Neural crest cell (in vitro differentiated cells): ENCODE data around the gene EPHA5. TPM values are rescaled to one million over a fixed set of nuclear protein-coding genes. Genes with fewer than 3 reads are reported as not detected.

ENCODE experiments used
- DNase-seq: peaks from one replicate; pipeline ENCODE4 v3.0.0; 2021; ENCODE audit warnings: low read depth, mixed read lengths, low spot score
- H3K27ac Mint-ChIP-seq: one replicate; pipeline ENCODE4 v1.8.0; 2021; ENCODE audit warnings: mild to moderate bottlenecking, mixed read lengths; ENCODE audit not compliant: unreplicated experiment
- H3K27me3 Mint-ChIP-seq: 2 replicates; pipeline ENCODE4 v1.8.0; 2021; ENCODE audit warnings: low read depth, mild to moderate bottlenecking, mixed read lengths
- H3K36me3 Mint-ChIP-seq: 2 replicates; pipeline ENCODE4 v1.8.0; 2021; ENCODE audit warnings: low read depth, mild to moderate bottlenecking, mixed read lengths
- H3K4me1 Mint-ChIP-seq: 2 replicates; pipeline ENCODE4 v1.8.0; 2021; ENCODE audit warnings: mixed read lengths
- H3K4me3 Mint-ChIP-seq: one replicate; pipeline ENCODE4 v1.8.0; 2021; ENCODE audit warnings: mild to moderate bottlenecking, mixed read lengths
- H3K9me3 Mint-ChIP-seq: 2 replicates; pipeline ENCODE4 v1.8.0; 2021; ENCODE audit warnings: mixed read lengths
- total RNA-seq: library from RNA; stranded (reverse); gene quantifications from 2 replicates; pipeline ENCODE4 v1.2.1, GENCODE V29; 2021
- TF ChIP-seq, protein P1 (sequence below): fragments of 200-600 bp; sonication (generic); conservative IDR thresholded peaks from 2 replicates; pipeline ENCODE4 v1.5.0; 2021; ENCODE audit warnings: antibody characterized with exemption, mild to moderate bottlenecking

EPHA5 gene
- total RNA-seq, 1 donor from 2014 or later: 0.07 TPM

DNA sequence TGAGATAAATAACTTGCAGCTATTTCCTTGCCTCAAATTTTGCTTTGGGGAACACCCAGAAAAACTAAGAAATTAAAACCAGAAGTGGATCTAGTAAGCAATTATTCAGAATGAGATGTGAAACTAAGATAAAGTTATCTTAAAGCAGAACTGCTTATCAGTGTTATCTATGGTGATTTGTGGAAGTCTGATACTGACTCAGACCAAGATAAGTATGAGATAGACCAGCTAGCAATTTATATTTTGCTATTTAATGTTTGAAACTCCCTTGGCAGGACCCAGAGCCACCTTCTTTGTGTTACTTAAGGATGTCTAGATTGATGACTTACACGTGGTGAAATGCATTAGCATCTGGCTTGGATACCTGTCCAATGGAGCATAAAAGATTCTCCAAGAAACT is 368.1 kb downstream of the EPHA5 start:
- H3K27ac Mint-ChIP-seq: no peak overlapping the region
- no peaks in the 10 kb centered on the region for H3K27me3 Mint-ChIP-seq
- H3K4me1 Mint-ChIP-seq: no peaks in the 10 kb centered on the region
- no peak for DNase-seq
- no peak overlapping the region for H3K4me3 Mint-ChIP-seq
- no peaks in the 10 kb centered on the region for H3K9me3 Mint-ChIP-seq
- H3K36me3 Mint-ChIP-seq: no peaks in the 10 kb centered on the region
- TF ChIP-seq, protein P1, sequence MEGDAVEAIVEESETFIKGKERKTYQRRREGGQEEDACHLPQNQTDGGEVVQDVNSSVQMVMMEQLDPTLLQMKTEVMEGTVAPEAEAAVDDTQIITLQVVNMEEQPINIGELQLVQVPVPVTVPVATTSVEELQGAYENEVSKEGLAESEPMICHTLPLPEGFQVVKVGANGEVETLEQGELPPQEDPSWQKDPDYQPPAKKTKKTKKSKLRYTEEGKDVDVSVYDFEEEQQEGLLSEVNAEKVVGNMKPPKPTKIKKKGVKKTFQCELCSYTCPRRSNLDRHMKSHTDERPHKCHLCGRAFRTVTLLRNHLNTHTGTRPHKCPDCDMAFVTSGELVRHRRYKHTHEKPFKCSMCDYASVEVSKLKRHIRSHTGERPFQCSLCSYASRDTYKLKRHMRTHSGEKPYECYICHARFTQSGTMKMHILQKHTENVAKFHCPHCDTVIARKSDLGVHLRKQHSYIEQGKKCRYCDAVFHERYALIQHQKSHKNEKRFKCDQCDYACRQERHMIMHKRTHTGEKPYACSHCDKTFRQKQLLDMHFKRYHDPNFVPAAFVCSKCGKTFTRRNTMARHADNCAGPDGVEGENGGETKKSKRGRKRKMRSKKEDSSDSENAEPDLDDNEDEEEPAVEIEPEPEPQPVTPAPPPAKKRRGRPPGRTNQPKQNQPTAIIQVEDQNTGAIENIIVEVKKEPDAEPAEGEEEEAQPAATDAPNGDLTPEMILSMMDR: no peak

DNA sequence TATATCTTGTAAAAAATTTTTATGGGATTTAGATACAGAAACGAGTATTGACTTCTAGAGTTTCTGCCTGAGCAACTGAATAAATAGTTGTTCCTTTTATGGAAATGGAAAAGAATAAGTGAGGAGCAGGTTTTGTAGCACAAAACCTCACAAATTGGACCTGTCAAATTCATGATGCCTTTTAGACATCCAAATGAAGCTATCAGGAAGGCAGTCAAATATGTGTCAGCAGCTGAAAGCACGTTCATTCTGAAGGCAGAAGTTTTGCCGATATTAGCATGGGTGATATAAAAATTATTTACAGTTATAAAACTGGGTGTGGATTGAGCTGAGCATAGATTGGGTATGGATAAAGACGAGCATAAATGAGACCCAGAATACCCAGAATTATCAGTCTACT is 374.0 kb downstream of the EPHA5 start:
- no peaks in the 10 kb centered on the region for H3K36me3 Mint-ChIP-seq
- no peaks in the 10 kb centered on the region for H3K9me3 Mint-ChIP-seq
- DNase-seq: no peak
- TF ChIP-seq, protein P1: no peak
- no peak overlapping the region for H3K27ac Mint-ChIP-seq
- no peaks in the 10 kb centered on the region for H3K4me1 Mint-ChIP-seq
- H3K4me3 Mint-ChIP-seq: no peak overlapping the region
- H3K27me3 Mint-ChIP-seq: no peaks in the 10 kb centered on the region

DNA sequence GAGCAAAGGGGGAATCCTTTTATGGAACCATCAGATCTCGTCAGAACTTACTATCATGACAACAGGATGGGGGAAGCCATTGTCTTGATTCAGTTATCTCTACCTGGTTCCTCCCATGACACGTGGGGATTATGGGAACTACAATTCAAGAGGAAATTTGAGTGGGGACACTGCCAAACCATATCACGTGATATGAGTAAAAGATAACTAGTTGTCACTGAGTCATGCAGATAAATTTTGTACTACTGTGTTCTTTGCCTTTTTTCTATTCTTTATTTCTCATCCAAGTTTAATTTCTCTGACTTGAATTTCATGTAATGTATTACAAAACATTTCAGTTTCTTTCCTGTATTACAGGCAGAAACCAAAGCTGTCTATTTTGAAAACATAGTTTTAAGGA is 383.2 kb downstream of the EPHA5 start:
- Mint-ChIP-seq H3K36me3 (no peaks in the 10 kb centered on the region), H3K27me3 (no peaks in the 10 kb centered on the region), H3K4me3 (no peak overlapping the region), H3K27ac (no peak overlapping the region), H3K9me3 (peaks cover 7% of the 10 kb centered on the region), H3K4me1 (no peaks in the 10 kb centered on the region)
- TF ChIP-seq, protein P1: no peak
- DNase-seq: no peak
